Fibroblast of pulmonary artery (primary cell): ENCODE measurements around the gene SMIM8.
A peak's percentile ranks its signal among the peaks of the same experiment; 100 is the strongest.

ENCODE experiments used
- DNase-seq: peaks from one replicate; pipeline ENCODE4 v3.0.0-alpha.2; 2010; ENCODE audit warnings: low read depth
- H3K4me3 ChIP-seq: replicated peaks from 2 replicates; pipeline ENCODE4 v1.5.1; 2011; ENCODE audit warnings: low read depth, mild to moderate bottlenecking, control low read depth, low read length, moderate library complexity
- CTCF ChIP-seq: IDR thresholded peaks from 2 replicates; pipeline ENCODE4 v1.5.1; 2011; ENCODE audit warnings: mild to moderate bottlenecking, control low read depth, low read length, inconsistent platforms; ENCODE audit errors: missing control alignments

SMIM8 gene

GRCh38 chr6:87364602-87365252 is 42.3 kb downstream of the SMIM8 start:
- no peak for DNase-seq
- TF ChIP-seq CTCF = no peak
- H3K4me3 ChIP-seq = no peak overlapping the region

GRCh38 chr6:87366072-87366827 is 43.9 kb downstream of the SMIM8 start:
- H3K4me3 ChIP-seq = no peak overlapping the region
- DNase-seq = peak; percentile 3
- no peak for TF ChIP-seq CTCF

GRCh38 chr6:87366899-87367298 is 44.5 kb downstream of the SMIM8 start:
- TF ChIP-seq CTCF = no peak
- H3K4me3 ChIP-seq = no peak overlapping the region
- DNase-seq = no peak

GRCh38 chr6:87373377-87373776 is 51.0 kb downstream of the SMIM8 start:
- no peak overlapping the region for H3K4me3 ChIP-seq
- no peak for TF ChIP-seq CTCF
- DNase-seq = no peak

GRCh38 chr6:87375315-87375714 is 52.9 kb downstream of the SMIM8 start:
- no peak for DNase-seq
- H3K4me3 ChIP-seq = no peak overlapping the region
- TF ChIP-seq CTCF = no peak

- no peak overlapping the region for H3K4me3 ChIP-seq
- no peak for TF ChIP-seq CTCF
- DNase-seq = no peak
Measured at GRCh38 chr6:87376643-87377042, 54.3 kb downstream of the SMIM8 start.
